PC-9 (cell line): ENCODE data around the gene RFX7. TPM values are rescaled to one million over a fixed set of nuclear protein-coding genes. Genes with fewer than 3 reads are reported as not detected.

Experiments used
- BruUV-seq: library from RNA; stranded (reverse); fragments of 400-500 nt; replicated peaks from 2 replicates; lab custom pipeline; 2021; lab: Mats Ljungman, UMichigan
- CTCF ChIA-PET: fragments of 300-600 bp; sonication (Branson Sonifier 250); formaldehyde crosslinking; loops from one replicate; lab custom pipeline; 2022; ENCODE audit warnings: antibody characterized with exemption; lab: Charles Lee
- POLR2A ChIA-PET: fragments of 300-600 bp; sonication (Branson Sonifier 250); formaldehyde crosslinking; loops from one replicate; lab custom pipeline; 2022; ENCODE audit warnings: antibody characterized with exemption; ENCODE audit not compliant: unreplicated experiment; lab: Charles Lee
- DNase-seq, 2 experiments: peaks; one replicate each; pipeline versions ENCODE4 v3.0.0 to v3.0.0-alpha.2; 2015 to 2022; ENCODE audit warnings: mixed read lengths in 1 of 2
- H2AFZ ChIP-seq: fragments of 200-600 bp; sonication (generic); 2 replicates; pipeline ENCODE4 v1.8.1; 2017; ENCODE audit warnings: antibody characterized with exemption
- H3F3A ChIP-seq: fragments of 200-600 bp; sonication (generic); 2 replicates; pipeline ENCODE4 v1.8.1; 2017; ENCODE audit warnings: antibody characterized with exemption, mild to moderate bottlenecking, low read depth; ENCODE audit not compliant: insufficient read depth
- H3K27ac ChIP-seq: fragments of 200-600 bp; sonication (generic); 2 replicates; pipeline ENCODE4 v1.6.1; 2016; ENCODE audit warnings: mixed run types
- H3K27me3 ChIP-seq: fragments of 200-600 bp; sonication (generic); 2 replicates; pipeline ENCODE4 v1.6.1; 2016; ENCODE audit warnings: low read depth, mixed run types; ENCODE audit not compliant: insufficient read depth
- H3K36me3 ChIP-seq: fragments of 200-600 bp; sonication (generic); 2 replicates; pipeline ENCODE4 v1.6.1; 2016; ENCODE audit warnings: low read depth, mixed run types
- H3K4me1 ChIP-seq: fragments of 200-600 bp; sonication (generic); replicated peaks from 2 replicates; pipeline ENCODE4 v1.6.1; 2016; ENCODE audit warnings: mixed run types; ENCODE audit not compliant: insufficient read depth
- H3K4me2 ChIP-seq: fragments of 200-600 bp; sonication (generic); 2 replicates; pipeline ENCODE4 v1.6.1; 2017; ENCODE audit warnings: mixed run types
- H3K4me3 ChIP-seq: fragments of 200-600 bp; sonication (generic); 2 replicates; pipeline ENCODE4 v1.6.1; 2016; ENCODE audit warnings: mixed run types
- H3K79me2 ChIP-seq: fragments of 200-600 bp; sonication (generic); 2 replicates; pipeline ENCODE4 v1.6.1; 2017; ENCODE audit warnings: low read depth, mixed run types
- H3K9me2 ChIP-seq: fragments of 200-600 bp; sonication (generic); 2 replicates; pipeline ENCODE4 v1.8.1; 2017; ENCODE audit warnings: mild to moderate bottlenecking; ENCODE audit not compliant: insufficient read depth
- H3K9me3 ChIP-seq: fragments of 200-600 bp; sonication (generic); 2 replicates; pipeline ENCODE4 v1.8.1; 2016; ENCODE audit warnings: low read depth; ENCODE audit not compliant: insufficient read depth
- H4K20me1 ChIP-seq: fragments of 200-600 bp; sonication (generic); 2 replicates; pipeline ENCODE4 v1.8.1; 2017; ENCODE audit not compliant: insufficient read depth
- CTCF ChIP-seq: fragments of 200-600 bp; sonication (generic); conservative IDR thresholded peaks from 2 replicates; pipeline ENCODE4 v1.6.1; 2017; ENCODE audit warnings: mixed run types, antibody characterized with exemption, mild to moderate bottlenecking, moderate library complexity
- EZH2 ChIP-seq: fragments of 200-600 bp; sonication (generic); IDR thresholded peaks from 2 replicates; pipeline ENCODE4 v1.8.0; 2017; ENCODE audit warnings: antibody characterized with exemption, low read depth
- intact Hi-C: fragments of 100-400 bp; cut with micrococcal nuclease; formaldehyde crosslinking; loops from one replicate; pipeline ENCODE4 v1.10.0; 2022; ENCODE audit not compliant: unreplicated experiment
- total RNA-seq: library from RNA; stranded (reverse); gene quantifications from 2 replicates; pipeline ENCODE4 v1.2.3, GENCODE V29; 2021

Gene RFX7
- total RNA-seq, 1 experiment from 2014 or later: 24.6 TPM

DNA sequence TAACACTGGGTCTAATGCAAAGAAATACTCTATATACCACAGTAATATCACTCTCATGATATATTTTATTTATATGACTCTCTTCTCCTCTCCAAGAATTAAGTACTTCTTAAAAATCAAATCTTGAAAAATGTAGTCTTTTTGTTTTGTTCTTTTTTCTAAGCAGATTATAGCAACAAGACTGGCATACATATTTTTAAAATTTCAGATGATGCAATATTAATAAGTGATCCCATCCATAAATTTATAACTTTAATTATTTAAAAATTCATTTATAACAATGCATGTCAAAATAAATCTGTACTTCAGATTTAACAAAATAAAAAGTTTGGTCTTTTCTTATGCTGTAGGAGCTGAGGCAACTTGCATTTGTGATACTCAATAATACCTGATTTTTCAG lies 155.3 kb downstream of the RFX7 start:
- Histone ChIP-seq H3K79me2 (no peaks in the 10 kb centered on the region), H3K36me3 (no peaks in the 10 kb centered on the region), H2AFZ (no peak overlapping the region), H4K20me1 (no peaks in the 10 kb centered on the region), H3K4me2 (no peak overlapping the region), H3K27ac (no peak overlapping the region), H3K9me3 (no peaks in the 10 kb centered on the region), H3F3A (peaks cover 3% of the 10 kb centered on the region; the same call in 1 of the 2 replicates), H3K4me3 (no peak overlapping the region), H3K9me2 (no peaks in the 10 kb centered on the region), H3K27me3 (no peaks in the 10 kb centered on the region), H3K4me1 (no peaks in the 10 kb centered on the region)
- no TSS peak for BruUV-seq
- no peak for TF ChIP-seq EZH2
- TF ChIP-seq CTCF: no peak
- POLR2A ChIA-PET: no interaction called here
- intact Hi-C loops: no loop called here
- no peak for DNase-seq
- CTCF ChIA-PET: no interaction called here

- peaks cover 3% of the 10 kb centered on the region; the same call in 1 of the 2 replicates for H3F3A ChIP-seq
- no TSS peak for BruUV-seq
- no peak for DNase-seq
- no peaks in the 10 kb centered on the region for H3K27me3 ChIP-seq
- ChIA-PET CTCF (no interaction called here), POLR2A (no interaction called here)
- no peaks in the 10 kb centered on the region for H3K9me2 ChIP-seq
- H3K4me1 ChIP-seq: peaks cover 13% of the 10 kb centered on the region
- no peaks in the 10 kb centered on the region for H3K79me2 ChIP-seq
- H4K20me1 ChIP-seq: no peaks in the 10 kb centered on the region
- H3K36me3 ChIP-seq: no peaks in the 10 kb centered on the region
- no peak overlapping the region for H3K4me3 ChIP-seq
- no peaks in the 10 kb centered on the region for H3K9me3 ChIP-seq
- H2AFZ ChIP-seq: no peak overlapping the region
- no peak overlapping the region for H3K27ac ChIP-seq
- intact Hi-C loops: no loop called here
- no peak for TF ChIP-seq CTCF
- no peak for TF ChIP-seq EZH2
- H3K4me2 ChIP-seq: no peak overlapping the region
Measured at GRCh38 chr15:56086566-56086965, 157.1 kb downstream of the RFX7 start.

DNA sequence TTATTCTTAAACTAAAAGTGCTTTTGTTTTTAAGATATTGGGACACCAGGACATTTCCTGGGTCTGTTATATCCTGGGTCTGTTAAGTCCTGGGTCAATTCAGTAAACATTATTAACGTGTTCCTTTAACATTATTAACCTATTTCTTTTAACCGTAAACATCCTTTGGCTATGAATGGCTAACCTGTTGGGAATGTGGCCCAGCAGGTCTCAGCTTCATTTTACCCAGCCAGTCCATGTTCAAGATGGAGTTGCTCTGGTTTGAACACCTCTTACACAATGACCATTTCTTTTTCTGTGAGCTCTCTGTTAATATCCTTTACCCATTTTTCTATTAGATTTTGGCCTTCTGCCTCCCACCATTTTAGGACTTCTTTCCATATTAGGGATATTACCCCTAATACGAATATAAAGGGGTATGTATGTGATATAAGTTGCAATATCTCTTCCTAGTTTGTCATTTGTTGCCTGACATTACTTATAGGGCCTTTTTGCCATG lies 161.4 kb downstream of the RFX7 start:
- Histone ChIP-seq H3K27me3 (no peaks in the 10 kb centered on the region), H4K20me1 (no peaks in the 10 kb centered on the region), H3K9me3 (no peaks in the 10 kb centered on the region), H3K4me3 (no peak overlapping the region), H3F3A (no peaks in the 10 kb centered on the region), H3K27ac (peak overlapping the region; percentile 47), H2AFZ (no peak overlapping the region), H3K4me1 (peaks cover 17% of the 10 kb centered on the region), H3K4me2 (peak overlapping the region; percentile 13), H3K79me2 (no peaks in the 10 kb centered on the region), H3K36me3 (no peaks in the 10 kb centered on the region), H3K9me2 (no peaks in the 10 kb centered on the region)
- ChIA-PET POLR2A (no interaction called here), CTCF (no interaction called here)
- no TSS peak for BruUV-seq
- TF ChIP-seq EZH2 (no peak), CTCF (no peak)
- peak; percentile 37 to 67 for DNase-seq
- intact Hi-C loops: no loop called here
